ENCODE measurements around the gene RAB7B. TPM values are rescaled to one million over a fixed set of nuclear protein-coding genes. Genes with fewer than 3 reads are reported as not detected.

Gene RAB7B
- total RNA-seq, 5 donors from 2014 or later (not counting 1 experiment from before 2014, with no cell fraction given), result 0.15 to 0.22 TPM; not detected in 3

DNA sequence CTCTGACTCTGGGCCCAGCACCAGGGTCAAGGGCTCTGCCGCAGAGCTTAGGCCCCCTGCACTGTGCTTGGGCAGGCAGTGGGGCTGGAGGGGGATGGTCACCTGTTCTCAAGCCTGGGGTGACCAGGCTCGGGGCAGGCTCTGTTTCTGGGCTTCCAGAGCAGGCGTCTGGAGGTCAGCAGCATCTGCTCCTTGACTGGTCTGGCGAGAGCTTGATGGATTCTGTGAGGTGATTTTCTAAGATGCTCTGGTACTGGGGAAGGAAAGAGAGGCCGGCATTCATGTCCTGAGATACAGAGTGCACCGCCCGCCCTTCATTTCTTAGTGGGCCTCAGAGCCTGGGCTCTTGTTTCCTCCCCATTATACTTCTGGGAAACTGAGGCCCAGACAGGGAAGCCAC lies 24.5 kb downstream of the RAB7B start:
- WGBS (ENCODE audit: insufficient coverage), result 72% methylated on average over 5 of the region's 7 CpGs
- CTCF ChIA-PET, result interaction anchor here (1.7 to 3.5 kb wide), 4 partner anchors 187 to 320 kb away, joined by 4 to 63 read pairs (median 53); no protein-coding TSS in a partner anchor
- ATAC-seq (replicated peaks in 1 of 4), result no peak

DNA sequence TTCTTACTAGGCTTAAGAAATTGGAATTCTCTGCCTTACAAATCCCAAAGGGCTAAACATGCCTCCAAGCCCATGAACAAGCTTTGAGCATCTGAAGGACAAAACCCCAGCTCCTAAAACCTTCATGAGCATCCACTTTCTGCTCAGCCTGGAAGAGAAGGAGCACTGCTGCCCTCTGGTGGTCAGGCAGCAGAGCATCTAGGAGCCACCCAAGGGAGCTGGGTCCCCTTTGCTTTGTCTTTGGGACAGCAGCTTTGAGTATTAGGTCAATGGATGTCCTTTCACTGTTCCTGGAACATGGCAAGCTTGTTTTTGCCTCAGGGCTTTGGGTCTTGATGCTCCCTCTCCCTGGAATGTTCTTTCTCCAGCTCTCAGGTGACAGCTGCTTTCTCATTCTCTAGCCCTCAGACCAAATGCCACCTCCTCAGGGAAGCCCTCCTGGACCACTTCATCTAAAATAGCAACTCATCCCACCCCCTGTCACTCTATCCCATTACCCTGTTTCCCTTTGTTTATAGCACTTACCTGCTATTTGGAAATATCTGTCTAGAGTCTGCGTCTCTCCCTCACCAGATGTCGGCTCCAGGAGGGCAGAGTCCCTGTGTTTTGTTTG lies 25.7 kb downstream of the RAB7B start:
- H3K4me3 Mint-ChIP-seq, result no peak overlapping the region
- Histone ChIP-seq H3K4me3 (ENCODE audit: control insufficient read depth in 1 of 2, extremely low read depth in 1 of 2, low read length in 1 of 2) (no peak overlapping the region), H3K36me3 (ENCODE audit: control insufficient read depth in 2 of 2, extremely low read depth in 1 of 2, insufficient read depth in 1 of 2, low read length in 1 of 2) (no peaks in the 10 kb centered on the region), H3K27me3 (replicated peaks in 1 of 2; ENCODE audit: control insufficient read depth in 2 of 2, extremely low read depth in 1 of 2, insufficient read depth in 2 of 2, low read length in 1 of 2) (peaks cover 0 to 14% of the 10 kb centered on the region in 2 experiments), H3K4me1 (ENCODE audit: control insufficient read depth in 1 of 2, extremely low read depth in 1 of 2, insufficient read depth in 2 of 2, low read length in 2 of 2) (peaks cover 0 to 3% of the 10 kb centered on the region in 2 experiments), H3K27ac (ENCODE audit: low read length) (no peak overlapping the region), H3K9me3 (no peaks in the 10 kb centered on the region)
- H3K27me3 Mint-ChIP-seq, result peaks cover 2 to 3% of the 10 kb centered on the region in 2 donors
- peak; percentile 31 to 88 (median 67) for DNase-seq
- ChIA-PET CTCF (interaction anchor here (0.6 to 3.5 kb wide), 37 partner anchors 8 to 604 kb away, joined by 3 to 63 read pairs (median 4); no protein-coding TSS in a partner anchor), POLR2A (interaction anchor here (0.6 kb wide), 2 partner anchors 153 to 715 kb away, joined by 3 read pairs; no protein-coding TSS in a partner anchor)
- H3K36me3 Mint-ChIP-seq, result no peaks in the 10 kb centered on the region
- no peaks in the 10 kb centered on the region for H3K4me1 Mint-ChIP-seq
- whole genome bisulfite sequencing (ENCODE audit: insufficient coverage), result 100% methylated on average over 2 of the region's 2 CpGs
- H3K27ac Mint-ChIP-seq, result no peak overlapping the region
- peak; percentile 66 to 79 (median 74) for ATAC-seq (replicated peaks in 1 of 4)
- H3K9me3 Mint-ChIP-seq, result peaks cover 0 to 5% (median 0%) of the 10 kb centered on the region in 3 donors

More for the DNA sequence above, 24.5 kb downstream of the RAB7B start:
- Histone ChIP-seq H3K9me3 (no peaks in the 10 kb centered on the region), H3K4me1 (ENCODE audit: control insufficient read depth in 1 of 2, extremely low read depth in 1 of 2, insufficient read depth in 2 of 2, low read length in 2 of 2) (peaks cover 0 to 3% of the 10 kb centered on the region in 2 experiments), H3K36me3 (ENCODE audit: control insufficient read depth in 2 of 2, extremely low read depth in 1 of 2, insufficient read depth in 1 of 2, low read length in 1 of 2) (no peaks in the 10 kb centered on the region), H3K27me3 (replicated peaks in 1 of 2; ENCODE audit: control insufficient read depth in 2 of 2, extremely low read depth in 1 of 2, insufficient read depth in 2 of 2, low read length in 1 of 2) (peaks cover 0 to 14% of the 10 kb centered on the region in 2 experiments), H3K4me3 (ENCODE audit: control insufficient read depth in 1 of 2, extremely low read depth in 1 of 2, low read length in 1 of 2) (no peak overlapping the region), H3K27ac (ENCODE audit: low read length) (no peak overlapping the region)
- H3K27ac Mint-ChIP-seq, result no peak overlapping the region
- POLR2A ChIA-PET, result no interaction called here
- H3K4me1 Mint-ChIP-seq, result no peaks in the 10 kb centered on the region
- peaks cover 0 to 5% (median 0%) of the 10 kb centered on the region in 3 donors for H3K9me3 Mint-ChIP-seq
- H3K4me3 Mint-ChIP-seq, result no peak overlapping the region
- H3K36me3 Mint-ChIP-seq, result no peaks in the 10 kb centered on the region
- no peak for DNase-seq
- peaks cover 2 to 3% of the 10 kb centered on the region in 2 donors for H3K27me3 Mint-ChIP-seq

GRCh38 chr1:205976708-205977401 lies 26.3 kb downstream of the RAB7B start:
- Histone ChIP-seq H3K4me3 (ENCODE audit: control insufficient read depth in 1 of 2, extremely low read depth in 1 of 2, low read length in 1 of 2) (no peak overlapping the region), H3K9me3 (no peaks in the 10 kb centered on the region), H3K4me1 (ENCODE audit: control insufficient read depth in 1 of 2, extremely low read depth in 1 of 2, insufficient read depth in 2 of 2, low read length in 2 of 2) (peaks cover 0 to 3% of the 10 kb centered on the region in 2 experiments), H3K27ac (ENCODE audit: low read length) (no peak overlapping the region), H3K36me3 (ENCODE audit: control insufficient read depth in 2 of 2, extremely low read depth in 1 of 2, insufficient read depth in 1 of 2, low read length in 1 of 2) (no peaks in the 10 kb centered on the region), H3K27me3 (replicated peaks in 1 of 2; ENCODE audit: control insufficient read depth in 2 of 2, extremely low read depth in 1 of 2, insufficient read depth in 2 of 2, low read length in 1 of 2) (peaks cover 0 to 14% of the 10 kb centered on the region in 2 experiments)
- DNase-seq (peak in 1 of 35 experiments; percentile 5), ATAC-seq (replicated peaks in 1 of 4) (no peak)
- no peaks in the 10 kb centered on the region for H3K4me1 Mint-ChIP-seq
- ChIA-PET POLR2A (interaction anchor here in 1 of 2 donors (0.6 kb wide), 1 partner anchor 715 kb away, joined by 3 read pairs; no protein-coding TSS in a partner anchor), CTCF (interaction anchor here (0.6 to 3.5 kb wide), 34 partner anchors 8 to 604 kb away, joined by 3 to 63 read pairs (median 4); no protein-coding TSS in a partner anchor)
- no peak overlapping the region for H3K27ac Mint-ChIP-seq
- H3K9me3 Mint-ChIP-seq, result peaks cover 0 to 1% (median 0%) of the 10 kb centered on the region in 3 donors
- H3K4me3 Mint-ChIP-seq, result no peak overlapping the region
- H3K36me3 Mint-ChIP-seq, result no peaks in the 10 kb centered on the region
- WGBS (ENCODE audit: insufficient coverage), result 81% methylated on average over 8 of the region's 8 CpGs
- peaks cover 2 to 3% of the 10 kb centered on the region in 2 donors for H3K27me3 Mint-ChIP-seq

DNA sequence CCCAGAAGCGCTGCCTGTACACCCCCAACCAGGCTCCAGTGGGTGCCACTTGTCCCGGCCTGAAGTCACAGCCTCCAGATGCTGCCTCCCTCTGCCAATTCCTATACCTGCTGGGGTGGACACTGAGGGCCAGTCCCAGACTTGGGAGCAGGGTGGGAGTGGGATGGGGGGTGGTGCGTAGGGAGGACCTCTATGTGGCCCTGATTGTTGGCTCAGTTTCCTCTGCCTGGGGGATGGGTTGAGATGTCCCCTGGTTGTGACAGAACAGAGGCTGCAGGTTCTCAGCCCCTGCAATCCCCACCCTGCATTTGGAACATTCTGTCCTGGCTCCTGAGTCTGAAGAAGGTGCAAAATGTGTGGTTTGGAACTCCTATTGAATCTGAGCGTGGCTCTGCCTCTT lies 27.2 kb downstream of the RAB7B start:
- H3K27me3 ChIP-seq (replicated peaks in 1 of 2; ENCODE audit: control insufficient read depth in 2 of 2, extremely low read depth in 1 of 2, insufficient read depth in 2 of 2, low read length in 1 of 2), result peaks cover 0 to 14% of the 10 kb centered on the region in 2 experiments
- Mint-ChIP-seq H3K4me1 (no peaks in the 10 kb centered on the region), H3K9me3 (no peaks in the 10 kb centered on the region), H3K4me3 (no peak overlapping the region), H3K27me3 (peaks cover 2 to 3% of the 10 kb centered on the region in 2 donors), H3K27ac (no peak overlapping the region), H3K36me3 (no peaks in the 10 kb centered on the region)
- 80% methylated on average over 2 of the region's 4 CpGs for WGBS (ENCODE audit: insufficient coverage)
- H3K36me3 ChIP-seq (ENCODE audit: control insufficient read depth in 2 of 2, extremely low read depth in 1 of 2, insufficient read depth in 1 of 2, low read length in 1 of 2), result no peaks in the 10 kb centered on the region
- H3K9me3 ChIP-seq, result no peaks in the 10 kb centered on the region
- no peak for ATAC-seq (replicated peaks in 1 of 4)
- CTCF ChIA-PET, result interaction anchor here (1.6 to 3.5 kb wide), 3 partner anchors 164 to 317 kb away, joined by 5 to 62 read pairs (median 44); no protein-coding TSS in a partner anchor
- POLR2A ChIA-PET, result no interaction called here
- no peak for DNase-seq
- no peak overlapping the region for H3K4me3 ChIP-seq (ENCODE audit: control insufficient read depth in 1 of 2, extremely low read depth in 1 of 2, low read length in 1 of 2)
- no peak overlapping the region for H3K27ac ChIP-seq (ENCODE audit: low read length)
- H3K4me1 ChIP-seq (ENCODE audit: control insufficient read depth in 1 of 2, extremely low read depth in 1 of 2, insufficient read depth in 2 of 2, low read length in 2 of 2), result peaks cover 0 to 3% of the 10 kb centered on the region in 2 experiments

- WGBS (ENCODE audit: insufficient coverage), result 81% methylated on average over 14 of the region's 15 CpGs
- no peaks in the 10 kb centered on the region for H3K36me3 ChIP-seq (ENCODE audit: control insufficient read depth in 2 of 2, extremely low read depth in 1 of 2, insufficient read depth in 1 of 2, low read length in 1 of 2)
- ATAC-seq (replicated peaks in 1 of 4) (no peak), DNase-seq (no peak)
- no peak overlapping the region for H3K4me3 Mint-ChIP-seq
- H3K9me3 Mint-ChIP-seq, result no peaks in the 10 kb centered on the region
- no peaks in the 10 kb centered on the region for H3K4me1 Mint-ChIP-seq
- H3K27me3 ChIP-seq (replicated peaks in 1 of 2; ENCODE audit: control insufficient read depth in 2 of 2, extremely low read depth in 1 of 2, insufficient read depth in 2 of 2, low read length in 1 of 2), result peaks cover 0 to 14% of the 10 kb centered on the region in 2 experiments
- H3K4me3 ChIP-seq (ENCODE audit: control insufficient read depth in 1 of 2, extremely low read depth in 1 of 2, low read length in 1 of 2), result no peak overlapping the region
- peaks cover 2 to 3% of the 10 kb centered on the region in 2 donors for H3K27me3 Mint-ChIP-seq
- peaks cover 0 to 3% of the 10 kb centered on the region in 2 experiments for H3K4me1 ChIP-seq (ENCODE audit: control insufficient read depth in 1 of 2, extremely low read depth in 1 of 2, insufficient read depth in 2 of 2, low read length in 2 of 2)
- no peak overlapping the region for H3K27ac ChIP-seq (ENCODE audit: low read length)
- H3K9me3 ChIP-seq, result no peaks in the 10 kb centered on the region
- H3K36me3 Mint-ChIP-seq, result no peaks in the 10 kb centered on the region
- ChIA-PET POLR2A (no interaction called here), CTCF (interaction anchor here in 1 of 2 donors (3.5 kb wide), 1 partner anchor 184 kb away, joined by 44 read pairs; no protein-coding TSS in a partner anchor)
- no peak overlapping the region for H3K27ac Mint-ChIP-seq
Observed at GRCh38 chr1:205975387-205975998, 27.7 kb downstream of the RAB7B start.

DNA sequence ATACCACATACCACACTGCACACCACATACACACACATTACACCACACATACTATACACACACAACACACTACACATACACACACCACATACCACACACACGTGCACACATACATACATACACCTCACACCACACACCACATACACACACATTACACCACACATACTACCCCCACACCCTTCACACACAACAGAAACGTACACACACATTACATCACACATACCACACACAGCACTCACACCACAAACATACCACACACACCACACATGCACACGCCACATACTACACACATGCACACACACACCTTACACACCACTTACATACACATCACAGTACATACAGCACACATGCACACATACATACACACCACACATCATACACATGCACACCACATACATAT lies 28.5 kb downstream of the RAB7B start:
- peaks cover 2 to 3% of the 10 kb centered on the region in 2 donors for H3K27me3 Mint-ChIP-seq
- Histone ChIP-seq H3K36me3 (ENCODE audit: control insufficient read depth in 2 of 2, extremely low read depth in 1 of 2, insufficient read depth in 1 of 2, low read length in 1 of 2) (no peaks in the 10 kb centered on the region), H3K27me3 (replicated peaks in 1 of 2; ENCODE audit: control insufficient read depth in 2 of 2, extremely low read depth in 1 of 2, insufficient read depth in 2 of 2, low read length in 1 of 2) (peaks cover 0 to 14% of the 10 kb centered on the region in 2 experiments), H3K27ac (ENCODE audit: low read length) (no peak overlapping the region), H3K4me1 (ENCODE audit: control insufficient read depth in 1 of 2, extremely low read depth in 1 of 2, insufficient read depth in 2 of 2, low read length in 2 of 2) (peaks cover 0 to 3% of the 10 kb centered on the region in 2 experiments), H3K9me3 (no peaks in the 10 kb centered on the region), H3K4me3 (ENCODE audit: control insufficient read depth in 1 of 2, extremely low read depth in 1 of 2, low read length in 1 of 2) (no peak overlapping the region)
- no peak for ATAC-seq (replicated peaks in 1 of 4)
- H3K27ac Mint-ChIP-seq, result no peak overlapping the region
- no peak for DNase-seq
- ChIA-PET CTCF (no interaction called here), POLR2A (no interaction called here)
- H3K4me3 Mint-ChIP-seq, result no peak overlapping the region
- WGBS (ENCODE audit: insufficient coverage), result 91% methylated on average over 3 of the region's 3 CpGs
- H3K9me3 Mint-ChIP-seq, result no peaks in the 10 kb centered on the region
- no peaks in the 10 kb centered on the region for H3K36me3 Mint-ChIP-seq
- no peaks in the 10 kb centered on the region for H3K4me1 Mint-ChIP-seq
